ENCODE data around the gene E2F6.

E2F6 gene

GRCh38 chr2:11509657-11510360 is 43.8 kb upstream of the E2F6 start:
- TF ChIP-seq, protein P1, sequence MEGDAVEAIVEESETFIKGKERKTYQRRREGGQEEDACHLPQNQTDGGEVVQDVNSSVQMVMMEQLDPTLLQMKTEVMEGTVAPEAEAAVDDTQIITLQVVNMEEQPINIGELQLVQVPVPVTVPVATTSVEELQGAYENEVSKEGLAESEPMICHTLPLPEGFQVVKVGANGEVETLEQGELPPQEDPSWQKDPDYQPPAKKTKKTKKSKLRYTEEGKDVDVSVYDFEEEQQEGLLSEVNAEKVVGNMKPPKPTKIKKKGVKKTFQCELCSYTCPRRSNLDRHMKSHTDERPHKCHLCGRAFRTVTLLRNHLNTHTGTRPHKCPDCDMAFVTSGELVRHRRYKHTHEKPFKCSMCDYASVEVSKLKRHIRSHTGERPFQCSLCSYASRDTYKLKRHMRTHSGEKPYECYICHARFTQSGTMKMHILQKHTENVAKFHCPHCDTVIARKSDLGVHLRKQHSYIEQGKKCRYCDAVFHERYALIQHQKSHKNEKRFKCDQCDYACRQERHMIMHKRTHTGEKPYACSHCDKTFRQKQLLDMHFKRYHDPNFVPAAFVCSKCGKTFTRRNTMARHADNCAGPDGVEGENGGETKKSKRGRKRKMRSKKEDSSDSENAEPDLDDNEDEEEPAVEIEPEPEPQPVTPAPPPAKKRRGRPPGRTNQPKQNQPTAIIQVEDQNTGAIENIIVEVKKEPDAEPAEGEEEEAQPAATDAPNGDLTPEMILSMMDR (IDR thresholded peaks at IDR 0.05; ENCODE audit: low read depth, low read length): no peak

GRCh38 chr2:11508279-11508678 is 42.3 kb upstream of the E2F6 start:
- no peak overlapping the region for H3K4me3 ChIP-seq (ENCODE audit: low read depth, low read length)
- TF ChIP-seq, protein P1 (IDR thresholded peaks at IDR 0.05; ENCODE audit: low read depth, low read length): no peak

More at GRCh38 chr2:11509657-11510360, 43.8 kb upstream of the E2F6 start:
- no peak overlapping the region for H3K4me3 ChIP-seq (ENCODE audit: low read depth, low read length)

DNA sequence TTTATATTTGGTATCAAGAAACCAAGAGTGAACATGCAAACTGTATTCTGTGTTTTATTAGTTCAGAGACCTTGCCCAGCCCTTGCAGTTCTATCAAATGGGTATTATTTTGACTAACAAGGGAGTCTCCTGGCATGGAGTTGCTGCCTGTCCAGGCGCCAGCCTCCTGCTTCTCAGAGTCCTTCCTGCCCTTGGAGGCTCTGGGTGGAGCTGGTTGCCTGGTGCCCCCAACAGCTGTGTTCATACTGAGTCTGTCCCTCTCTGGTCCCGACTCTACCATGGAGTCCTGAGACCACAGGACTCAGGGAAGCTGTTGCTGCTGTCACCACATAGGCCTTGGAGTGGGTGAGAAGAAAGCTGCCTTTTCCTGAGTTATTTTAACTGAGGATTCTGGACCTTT is 41.6 kb upstream of the E2F6 start:
- TF ChIP-seq, protein P1 (IDR thresholded peaks at IDR 0.05; ENCODE audit: low read depth, low read length): no peak
- no peak overlapping the region for H3K4me3 ChIP-seq (ENCODE audit: low read depth, low read length)

GRCh38 chr2:11506611-11506969 is 40.6 kb upstream of the E2F6 start:
- H3K4me3 ChIP-seq (ENCODE audit: low read depth, low read length): no peak overlapping the region

DNA sequence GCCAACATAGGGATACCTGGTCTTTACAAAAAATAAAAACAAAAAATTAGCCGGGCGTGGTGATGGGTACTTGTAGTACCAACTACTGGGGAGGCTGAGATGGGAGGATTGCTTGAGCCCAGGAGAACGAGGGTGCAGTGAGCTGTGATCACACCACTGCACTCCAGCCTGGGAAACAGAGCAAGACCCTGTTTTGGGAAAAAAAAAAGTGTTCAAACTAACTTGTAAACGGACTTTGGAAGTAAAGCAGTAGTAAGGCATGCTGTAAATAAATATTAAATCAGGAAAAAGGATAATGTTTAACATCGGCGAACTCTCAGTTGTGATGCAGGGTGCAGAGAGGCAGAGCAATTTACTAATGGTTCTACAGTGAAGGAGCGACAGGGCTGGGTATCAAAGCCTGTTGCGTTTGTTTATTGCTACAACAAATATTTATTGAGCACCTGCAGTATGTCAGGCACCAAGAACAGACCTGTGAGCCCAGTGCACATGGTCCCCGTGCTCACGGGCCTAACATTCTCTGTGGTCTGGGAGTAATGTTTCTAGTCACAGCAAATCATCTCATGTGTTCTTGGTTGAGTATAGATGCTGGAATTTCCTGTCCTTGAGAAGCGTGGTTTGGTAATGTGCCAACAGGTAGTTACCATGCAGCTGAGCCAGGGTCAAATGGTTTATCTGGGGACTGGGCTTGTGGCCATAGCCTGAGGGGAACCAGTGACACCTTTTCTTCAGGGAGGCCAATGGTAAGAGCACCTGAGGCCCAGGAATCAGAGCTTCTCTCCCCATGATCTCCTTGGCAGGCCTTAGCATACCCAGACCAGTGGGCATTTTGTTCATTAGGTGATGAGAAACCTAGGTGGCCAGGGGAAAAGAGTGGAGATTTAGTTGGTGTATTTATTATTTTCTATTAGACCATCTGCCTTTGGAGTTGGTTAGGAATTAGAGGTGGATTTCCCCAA is 40.0 kb upstream of the E2F6 start:
- TF ChIP-seq, protein P1 (IDR thresholded peaks at IDR 0.05; ENCODE audit: low read depth, low read length): no peak
- H3K4me3 ChIP-seq (ENCODE audit: low read depth, low read length): no peak overlapping the region

More at GRCh38 chr2:11506611-11506969, 40.6 kb upstream of the E2F6 start:
- TF ChIP-seq, protein P1 (IDR thresholded peaks at IDR 0.05; ENCODE audit: low read depth, low read length): no peak

- H3K4me3 ChIP-seq (ENCODE audit: low read depth, low read length): no peak overlapping the region
- TF ChIP-seq, protein P1 (IDR thresholded peaks at IDR 0.05; ENCODE audit: low read depth, low read length): no peak
Observed at GRCh38 chr2:11503354-11503927, 37.5 kb upstream of the E2F6 start.
